Peyer's patch (tissue), 4 donors: ENCODE measurements around the gene RECK. TPM values are rescaled to one million over a fixed set of nuclear protein-coding genes. Genes with fewer than 3 reads are reported as not detected.
A peak's percentile ranks its signal among the peaks of the same experiment; 100 is the strongest.
"Not testable (repeated sequence)": the region's sequence is repeated elsewhere in the genome, so short reads cannot be mapped to it uniquely, and the experiment has no call there.

Source experiments
- DNase-seq, 3 donors: peaks; one replicate each; pipeline ENCODE4 v3.0.0-alpha.2; 2017 to 2019
- H3K27ac ChIP-seq, 4 donors: fragments of 200-600 bp; sonication (generic); one replicate each; pipeline ENCODE4 v1.5.1; 2016 to 2019
- H3K27me3 ChIP-seq, 2 donors: fragments of 200-600 bp; sonication (generic); one replicate each; pipeline ENCODE4 v1.5.1; 2019
- H3K36me3 ChIP-seq, 3 donors: fragments of 200-600 bp; sonication (generic); one replicate each; pipeline ENCODE4 v1.5.1; 2016 to 2019
- H3K4me1 ChIP-seq, 4 donors: fragments of 200-600 bp; sonication (generic); one replicate each; pipeline ENCODE4 v1.5.1; 2016 to 2019
- H3K4me3 ChIP-seq, 4 donors: fragments of 200-600 bp; sonication (generic); 1 replicate in 3 of 4; 2 replicates in 1 of 4; pipeline ENCODE4 v1.5.1; 2016 to 2019; ENCODE audit warnings: mild to moderate bottlenecking in 1 of 4
- H3K9me3 ChIP-seq, 4 donors: fragments of 200-600 bp; sonication (generic); one replicate each; pipeline ENCODE4 v1.5.1; 2016 to 2019; ENCODE audit warnings: mild to moderate bottlenecking in 1 of 4
- POLR2A ChIP-seq, 2 donors: fragments of 450-650 bp; IDR thresholded peaks; one replicate each; pipeline ENCODE4 v1.5.1; 2017; ENCODE audit warnings: antibody characterized with exemption in 2 of 2, mild to moderate bottlenecking in 2 of 2, moderate library complexity in 2 of 2
- total RNA-seq, 4 donors: library from RNA; depleted of rRNA; stranded (reverse); fragments of >200 nt; gene quantifications; one replicate each; pipeline ENCODE4 v1.1.0, GENCODE V29; 2016
- TF ChIP-seq, protein P1 (sequence below), 6 experiments: fragments of 450-650 bp in 4 of 6; fragments of 200-600 bp in 2 of 6; sonication (generic) in 1 of 6; IDR thresholded peaks; one replicate each; pipeline ENCODE4 v1.5.1; 2017 to 2019; ENCODE audit warnings: antibody characterized with exemption in 6 of 6, mild to moderate bottlenecking in 3 of 6, moderate library complexity in 1 of 6

Gene RECK
- total RNA-seq, 4 donors from 2014 or later = 1.9 to 8.3 (median 5.9) TPM

DNA sequence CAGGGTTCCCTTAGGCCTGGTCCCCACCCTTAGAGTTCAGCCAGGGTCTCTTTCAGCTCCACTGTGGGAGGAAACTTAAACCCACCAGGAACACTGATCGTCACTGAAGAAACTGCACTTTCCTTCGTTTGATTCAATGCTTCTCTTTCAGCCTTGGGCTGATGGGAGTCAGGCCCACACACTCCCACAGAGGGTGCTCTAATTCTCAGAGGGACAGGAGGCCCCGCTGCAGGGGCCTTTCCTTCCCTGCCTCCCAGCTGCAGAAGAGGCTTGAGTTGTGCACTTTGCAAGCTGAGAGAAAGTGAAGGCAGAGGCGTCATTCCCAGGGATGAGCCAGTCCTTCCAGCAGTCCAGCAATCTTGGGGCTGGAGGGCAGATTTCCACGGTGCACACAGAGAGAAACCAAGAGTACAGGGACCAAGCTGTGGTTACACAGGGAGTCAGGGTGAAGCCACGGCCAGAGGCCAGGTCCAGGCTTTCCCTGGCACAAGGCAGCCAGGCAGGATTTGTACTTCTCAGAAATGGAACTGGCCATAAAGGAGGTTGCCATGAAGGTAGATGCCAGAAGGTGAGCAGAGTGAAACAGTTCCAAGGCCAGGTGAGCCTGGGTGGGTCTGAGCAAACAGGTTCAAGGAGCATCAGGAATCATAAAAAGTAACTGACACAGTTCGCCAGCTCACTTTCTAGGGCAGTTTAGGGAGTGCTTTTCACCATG is 89.5 kb downstream of the RECK start:
- TF ChIP-seq, protein P1, sequence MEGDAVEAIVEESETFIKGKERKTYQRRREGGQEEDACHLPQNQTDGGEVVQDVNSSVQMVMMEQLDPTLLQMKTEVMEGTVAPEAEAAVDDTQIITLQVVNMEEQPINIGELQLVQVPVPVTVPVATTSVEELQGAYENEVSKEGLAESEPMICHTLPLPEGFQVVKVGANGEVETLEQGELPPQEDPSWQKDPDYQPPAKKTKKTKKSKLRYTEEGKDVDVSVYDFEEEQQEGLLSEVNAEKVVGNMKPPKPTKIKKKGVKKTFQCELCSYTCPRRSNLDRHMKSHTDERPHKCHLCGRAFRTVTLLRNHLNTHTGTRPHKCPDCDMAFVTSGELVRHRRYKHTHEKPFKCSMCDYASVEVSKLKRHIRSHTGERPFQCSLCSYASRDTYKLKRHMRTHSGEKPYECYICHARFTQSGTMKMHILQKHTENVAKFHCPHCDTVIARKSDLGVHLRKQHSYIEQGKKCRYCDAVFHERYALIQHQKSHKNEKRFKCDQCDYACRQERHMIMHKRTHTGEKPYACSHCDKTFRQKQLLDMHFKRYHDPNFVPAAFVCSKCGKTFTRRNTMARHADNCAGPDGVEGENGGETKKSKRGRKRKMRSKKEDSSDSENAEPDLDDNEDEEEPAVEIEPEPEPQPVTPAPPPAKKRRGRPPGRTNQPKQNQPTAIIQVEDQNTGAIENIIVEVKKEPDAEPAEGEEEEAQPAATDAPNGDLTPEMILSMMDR (IDR thresholded peaks at IDR 0.05) = no peak
- no peak for TF ChIP-seq POLR2A (IDR thresholded peaks at IDR 0.05)
- Histone ChIP-seq H3K27me3 (no peaks in the 10 kb centered on the region), H3K27ac (peak overlapping the region in 3 of 4 donors; percentile 19 to 61 (median 53)), H3K36me3 (no peaks in the 10 kb centered on the region), H3K9me3 (no peaks in the 10 kb centered on the region), H3K4me3 (no peak overlapping the region), H3K4me1 (peaks cover 0 to 22% (median 4%) of the 10 kb centered on the region in 4 donors)
- peak in 2 of 3 donors; percentile 67 to 72 for DNase-seq

DNA sequence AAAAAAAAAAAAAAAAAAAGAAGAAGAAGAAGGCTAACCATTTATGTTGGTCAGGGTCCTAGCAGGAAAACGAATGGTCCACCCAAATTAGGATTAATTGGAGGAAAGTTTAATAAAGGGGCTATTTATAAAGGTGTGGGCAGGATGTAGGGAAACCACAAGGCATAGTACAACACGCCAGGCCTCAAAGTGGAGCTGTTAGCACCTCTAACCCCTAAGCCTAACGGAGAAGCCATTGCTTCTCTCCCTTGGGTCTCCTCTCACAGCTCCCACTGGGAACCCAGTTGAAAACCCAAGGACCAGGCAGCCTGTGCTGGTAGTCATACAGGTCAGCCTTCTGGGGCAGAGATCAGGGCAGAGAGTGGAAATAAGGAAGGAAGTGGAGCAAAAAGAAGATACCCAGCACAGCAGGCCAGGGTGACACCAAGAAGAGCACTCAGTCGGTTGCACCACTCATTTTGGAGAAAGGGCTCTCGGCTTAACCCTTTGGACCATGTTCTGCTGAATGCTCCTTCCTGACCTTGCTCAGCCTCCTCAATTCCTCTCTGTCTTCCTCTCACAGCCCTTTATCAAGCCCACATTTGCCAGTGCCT is 91.0 kb downstream of the RECK start:
- TF ChIP-seq, protein P1 (IDR thresholded peaks at IDR 0.05) = no peak
- TF ChIP-seq POLR2A (IDR thresholded peaks at IDR 0.05) = no peak
- peaks cover 0 to 22% (median 4%) of the 10 kb centered on the region in 4 donors for H3K4me1 ChIP-seq
- H3K4me3 ChIP-seq = no peak overlapping the region
- no peak overlapping the region for H3K27ac ChIP-seq
- no peaks in the 10 kb centered on the region for H3K9me3 ChIP-seq
- H3K27me3 ChIP-seq = no peaks in the 10 kb centered on the region
- H3K36me3 ChIP-seq = no peaks in the 10 kb centered on the region
- DNase-seq = peak in 2 of 3 donors; percentile 44 to 49

- no peaks in the 10 kb centered on the region for H3K27me3 ChIP-seq
- H3K27ac ChIP-seq = no peak overlapping the region
- H3K4me1 ChIP-seq = peaks cover 0 to 22% (median 4%) of the 10 kb centered on the region in 4 donors
- TF ChIP-seq, protein P1 (IDR thresholded peaks at IDR 0.05) = no peak
- no peak for TF ChIP-seq POLR2A (IDR thresholded peaks at IDR 0.05)
- H3K4me3 ChIP-seq = no peak overlapping the region
- DNase-seq = peak in 1 of 3 donors; percentile 24
- H3K9me3 ChIP-seq = no peaks in the 10 kb centered on the region
- H3K36me3 ChIP-seq = no peaks in the 10 kb centered on the region
These were observed 91.6 kb downstream of the RECK start for GRCh38 chr9:36128349-36128748.

- Histone ChIP-seq H3K9me3 (no peaks in the 10 kb centered on the region), H3K27ac (no peak overlapping the region)
- peak in 2 of 3 donors; percentile 4 to 29 for DNase-seq
These were observed 92.4 kb downstream of the RECK start for GRCh38 chr9:36129139-36129538.

DNA sequence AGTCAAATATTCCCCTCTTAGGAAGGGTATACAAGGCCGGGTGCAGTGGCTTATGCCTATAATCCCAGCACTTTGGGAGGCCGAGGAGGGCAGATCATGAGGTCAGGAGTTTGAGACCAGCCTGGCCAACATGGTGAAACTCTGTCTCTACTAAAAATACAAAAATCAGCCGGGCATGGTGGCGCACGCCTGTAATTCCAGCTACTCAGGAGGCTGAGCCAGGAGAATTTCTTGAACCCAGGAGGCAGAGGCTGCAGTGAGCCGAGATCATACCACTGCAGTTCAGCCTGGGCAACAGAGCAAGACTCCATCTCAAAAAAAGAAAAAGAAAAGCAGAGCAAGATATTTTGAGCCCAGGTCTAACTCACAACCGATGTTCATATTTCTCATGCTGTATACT is 95.0 kb downstream of the RECK start:
- H3K4me1 ChIP-seq = peaks cover 0 to 15% (median 7%) of the 10 kb centered on the region in 4 donors
- not testable (repeated sequence) for H3K4me3 ChIP-seq, H3K27ac ChIP-seq, H3K27me3 ChIP-seq, H3K9me3 ChIP-seq, H3K36me3 ChIP-seq
- DNase-seq = peak in 2 of 3 donors; percentile 1 to 28

More at GRCh38 chr9:36129139-36129538, 92.4 kb downstream of the RECK start:
- Histone ChIP-seq H3K27me3 (no peaks in the 10 kb centered on the region), H3K36me3 (no peaks in the 10 kb centered on the region), H3K4me3 (no peak overlapping the region), H3K4me1 (peaks cover 0 to 22% (median 4%) of the 10 kb centered on the region in 4 donors)
- no peak for TF ChIP-seq POLR2A (IDR thresholded peaks at IDR 0.05)
- TF ChIP-seq, protein P1 (IDR thresholded peaks at IDR 0.05) = no peak

DNA sequence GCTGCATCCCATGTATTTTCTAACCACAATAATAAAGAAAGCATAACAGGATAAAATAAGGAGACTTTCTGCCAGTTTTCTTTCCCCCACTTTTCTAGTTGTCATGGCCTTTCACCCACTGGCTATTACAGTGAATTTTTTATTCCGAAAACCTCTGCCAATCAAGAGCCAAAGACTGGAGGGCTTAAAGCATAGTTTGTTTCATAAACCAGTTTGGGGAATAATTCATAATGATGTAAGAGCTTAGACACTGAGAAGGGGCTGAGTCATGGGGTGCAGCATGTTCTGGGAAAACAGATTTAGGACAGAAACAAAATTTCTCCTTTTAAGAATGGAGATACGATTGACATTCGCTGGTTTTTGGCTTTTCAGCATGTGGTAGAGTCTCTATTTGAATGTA is 95.4 kb downstream of the RECK start:
- Histone ChIP-seq H3K36me3 (no peaks in the 10 kb centered on the region), H3K4me1 (peaks cover 0 to 15% (median 7%) of the 10 kb centered on the region in 4 donors), H3K4me3 (no peak overlapping the region), H3K27me3 (no peaks in the 10 kb centered on the region), H3K27ac (no peak overlapping the region), H3K9me3 (no peaks in the 10 kb centered on the region)
- peak in 1 of 3 donors; percentile 31 for DNase-seq
- TF ChIP-seq, protein P1 (IDR thresholded peaks at IDR 0.05) = no peak
- no peak for TF ChIP-seq POLR2A (IDR thresholded peaks at IDR 0.05)
